Measurements from ENCODE around the gene TRAPPC1. TPM values are rescaled to one million over a fixed set of nuclear protein-coding genes. Genes with fewer than 3 reads are reported as not detected.

TRAPPC1 gene
- polyA plus RNA-seq, 1 of the 3 experiments (the other 2 are of a cell fraction), result 555 TPM

DNA sequence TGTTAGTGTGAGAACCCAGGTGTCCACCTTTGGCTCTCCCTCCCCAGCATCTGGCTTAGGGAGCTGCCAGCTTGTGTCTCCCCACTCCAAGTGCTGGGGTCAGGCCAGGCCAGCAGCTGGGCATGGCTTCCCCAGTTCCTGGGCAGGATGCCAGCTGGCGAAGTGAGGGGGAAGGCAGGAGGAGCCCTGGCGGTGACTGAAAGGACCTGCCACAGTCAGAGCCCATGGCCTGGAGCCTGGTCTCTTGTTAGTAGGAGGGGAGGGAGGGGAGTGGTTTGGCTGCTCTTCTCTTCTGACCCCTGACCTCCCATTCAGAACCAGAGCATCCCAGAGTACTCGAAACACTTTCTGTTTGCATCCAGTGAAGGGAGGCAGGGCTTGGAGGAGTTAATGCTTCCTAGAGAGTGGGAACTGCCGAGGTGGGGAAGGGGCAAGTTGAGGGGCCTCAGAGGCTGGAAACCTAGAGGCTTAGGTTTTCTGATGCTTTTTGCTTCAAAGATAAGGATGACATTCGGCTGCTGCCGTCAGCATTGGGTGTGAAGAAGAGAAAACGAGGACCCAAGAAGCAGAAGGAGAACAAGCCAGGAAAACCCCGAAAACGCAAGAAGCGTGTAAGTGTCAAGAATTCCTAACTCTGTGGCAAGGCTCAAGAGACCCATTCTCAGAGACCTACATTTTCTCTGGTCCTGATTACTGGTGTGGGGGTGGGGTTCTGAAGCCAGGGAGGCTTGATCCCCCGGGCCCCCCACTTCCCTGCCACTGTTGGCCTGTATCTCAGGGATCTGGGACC lies 42.4 kb downstream of the TRAPPC1 start (continued):
- no peak for TF ChIP-seq TAF1 (IDR thresholded peaks at IDR 0.05; ENCODE audit: borderline replicate concordance, low read depth, low read length)
- no peak for TF ChIP-seq GATA2 (CRISPR knock-in tag; IDR thresholded peaks at IDR 0.05)
- TF ChIP-seq FOXJ3 (CRISPR knock-in tag; IDR thresholded peaks at IDR 0.05), result peak; percentile 64; the same call in 1 of the 2 replicates
- TF ChIP-seq, protein P1, sequence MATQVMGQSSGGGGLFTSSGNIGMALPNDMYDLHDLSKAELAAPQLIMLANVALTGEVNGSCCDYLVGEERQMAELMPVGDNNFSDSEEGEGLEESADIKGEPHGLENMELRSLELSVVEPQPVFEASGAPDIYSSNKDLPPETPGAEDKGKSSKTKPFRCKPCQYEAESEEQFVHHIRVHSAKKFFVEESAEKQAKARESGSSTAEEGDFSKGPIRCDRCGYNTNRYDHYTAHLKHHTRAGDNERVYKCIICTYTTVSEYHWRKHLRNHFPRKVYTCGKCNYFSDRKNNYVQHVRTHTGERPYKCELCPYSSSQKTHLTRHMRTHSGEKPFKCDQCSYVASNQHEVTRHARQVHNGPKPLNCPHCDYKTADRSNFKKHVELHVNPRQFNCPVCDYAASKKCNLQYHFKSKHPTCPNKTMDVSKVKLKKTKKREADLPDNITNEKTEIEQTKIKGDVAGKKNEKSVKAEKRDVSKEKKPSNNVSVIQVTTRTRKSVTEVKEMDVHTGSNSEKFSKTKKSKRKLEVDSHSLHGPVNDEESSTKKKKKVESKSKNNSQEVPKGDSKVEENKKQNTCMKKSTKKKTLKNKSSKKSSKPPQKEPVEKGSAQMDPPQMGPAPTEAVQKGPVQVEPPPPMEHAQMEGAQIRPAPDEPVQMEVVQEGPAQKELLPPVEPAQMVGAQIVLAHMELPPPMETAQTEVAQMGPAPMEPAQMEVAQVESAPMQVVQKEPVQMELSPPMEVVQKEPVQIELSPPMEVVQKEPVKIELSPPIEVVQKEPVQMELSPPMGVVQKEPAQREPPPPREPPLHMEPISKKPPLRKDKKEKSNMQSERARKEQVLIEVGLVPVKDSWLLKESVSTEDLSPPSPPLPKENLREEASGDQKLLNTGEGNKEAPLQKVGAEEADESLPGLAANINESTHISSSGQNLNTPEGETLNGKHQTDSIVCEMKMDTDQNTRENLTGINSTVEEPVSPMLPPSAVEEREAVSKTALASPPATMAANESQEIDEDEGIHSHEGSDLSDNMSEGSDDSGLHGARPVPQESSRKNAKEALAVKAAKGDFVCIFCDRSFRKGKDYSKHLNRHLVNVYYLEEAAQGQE (IDR thresholded peaks at IDR 0.05; ENCODE audit: low read depth, low read length), result 0 out of 2 replicates have a peak, but pooled peaks have one; percentile 5
- no peak for TF ChIP-seq FOSL2 (IDR thresholded peaks at IDR 0.05; ENCODE audit: borderline replicate concordance, low read depth)
- TF ChIP-seq MEF2A (IDR thresholded peaks at IDR 0.05; ENCODE audit: borderline replicate concordance, low read depth), result no peak
- TF ChIP-seq, protein P2, sequence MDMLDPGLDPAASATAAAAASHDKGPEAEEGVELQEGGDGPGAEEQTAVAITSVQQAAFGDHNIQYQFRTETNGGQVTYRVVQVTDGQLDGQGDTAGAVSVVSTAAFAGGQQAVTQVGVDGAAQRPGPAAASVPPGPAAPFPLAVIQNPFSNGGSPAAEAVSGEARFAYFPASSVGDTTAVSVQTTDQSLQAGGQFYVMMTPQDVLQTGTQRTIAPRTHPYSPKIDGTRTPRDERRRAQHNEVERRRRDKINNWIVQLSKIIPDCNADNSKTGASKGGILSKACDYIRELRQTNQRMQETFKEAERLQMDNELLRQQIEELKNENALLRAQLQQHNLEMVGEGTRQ (IDR thresholded peaks at IDR 0.05; ENCODE audit: borderline replicate concordance, low read depth, low read length), result no peak

DNA sequence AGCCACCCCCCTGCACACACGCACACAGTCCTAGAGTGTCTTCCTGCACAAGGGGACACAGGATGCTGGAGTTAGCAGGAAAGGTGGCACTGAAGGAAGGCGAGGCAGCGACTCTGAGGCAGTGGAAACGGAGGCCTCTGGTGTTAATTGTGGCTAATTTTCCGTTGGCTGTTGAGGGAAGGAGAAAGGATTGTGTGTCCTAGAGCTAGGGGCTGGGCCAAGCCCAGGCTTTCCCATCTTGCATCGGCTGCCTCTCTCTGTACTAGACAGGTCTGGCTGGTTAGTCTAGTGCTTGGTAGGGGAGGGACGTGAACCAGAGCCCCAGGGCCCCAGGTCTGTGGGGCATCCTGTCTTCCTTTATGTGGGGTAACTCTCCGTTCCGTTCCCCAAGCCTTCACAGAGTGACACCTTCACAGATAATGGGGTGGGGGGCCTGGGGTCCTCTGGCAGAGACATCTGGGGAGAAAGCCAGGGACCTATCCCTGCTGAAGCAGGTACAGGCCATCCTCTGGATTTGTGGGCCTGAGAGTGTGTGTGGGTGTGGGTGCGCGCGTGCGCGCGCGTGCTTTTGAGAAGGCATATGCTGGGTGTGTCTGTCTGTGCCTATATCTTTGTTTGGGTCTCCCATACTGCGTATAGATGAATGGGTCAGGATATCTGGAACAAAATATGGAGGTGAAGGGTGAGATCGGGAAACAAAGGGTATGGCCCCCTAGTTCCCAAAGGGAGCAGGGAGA lies 43.4 kb downstream of the TRAPPC1 start, which contains the start of gene CHD3:
TSS of gene CHD3 (plus strand) at position 606 of the 737 bp plus-strand sequence. CDS start 212 bp downstream, outside the sequence.
- Histone ChIP-seq H3K4me1 (ENCODE audit: control insufficient read depth in 1 of 2, insufficient read depth in 2 of 2, low read depth in 1 of 2, low read length in 1 of 2) (peaks cover 28 to 41% of the 10 kb centered on the region in 2 experiments), H4K20me1 (ENCODE audit: insufficient read depth) (peaks cover 3% of the 10 kb centered on the region; the same call in 1 of the 2 replicates), H3K27ac (ENCODE audit: low read depth in 2 of 2, low read length in 1 of 2) (peak within 1 kb of the TSS; percentile 96 to 100), H3K4me2 (peak within 1 kb of the TSS; percentile 86), H3K4me3 (ENCODE audit: low read depth in 2 of 2, low read length in 1 of 2) (peak within 1 kb of the TSS; percentile 49 to 67), H3K36me3 (replicated peaks in 1 of 2; ENCODE audit: control insufficient read depth in 1 of 2, insufficient read depth in 2 of 2, low read length in 1 of 2) (peaks cover 19 to 31% of the 10 kb centered on the region in 2 experiments), H3K9ac (peak within 1 kb of the TSS; percentile 65), H3K9me3 (no peaks in the 10 kb centered on the region), H2AFZ (ENCODE audit: low read depth) (peak within 1 kb of the TSS; percentile 80; the same call in 1 of the 2 replicates), H3F3A (replicated peaks; ENCODE audit: insufficient read depth) (peaks cover 23% of the 10 kb centered on the region), H3K27me3 (ENCODE audit: insufficient read depth) (no peaks in the 10 kb centered on the region), H3K9me2 (no peaks in the 10 kb centered on the region), H3K79me2 (ENCODE audit: insufficient read depth) (peaks cover 44% of the 10 kb centered on the region)
- no peak for DNase-seq
- WGBS (ENCODE audit: low lambda C conversion rate), result 63% methylated on average over 17 of the region's 18 CpGs
- ChIA-PET CTCF (interaction anchor here (0.7 to 4.0 kb wide), 13 partner anchors 9 to 201 kb away, joined by 3 to 18 read pairs (median 4); partner anchors contain the start of genes KDM6B and TP53), POLR2A (interaction anchor here (0.5 to 1.4 kb wide), 5 partner anchors 31 to 202 kb away, joined by 3 to 4 read pairs (median 3); partner anchors contain the start of gene NAA38)
- no peak for TF ChIP-seq SMC3 (IDR thresholded peaks at IDR 0.05; ENCODE audit: low read depth, low read length)
- TF ChIP-seq, protein P3, sequence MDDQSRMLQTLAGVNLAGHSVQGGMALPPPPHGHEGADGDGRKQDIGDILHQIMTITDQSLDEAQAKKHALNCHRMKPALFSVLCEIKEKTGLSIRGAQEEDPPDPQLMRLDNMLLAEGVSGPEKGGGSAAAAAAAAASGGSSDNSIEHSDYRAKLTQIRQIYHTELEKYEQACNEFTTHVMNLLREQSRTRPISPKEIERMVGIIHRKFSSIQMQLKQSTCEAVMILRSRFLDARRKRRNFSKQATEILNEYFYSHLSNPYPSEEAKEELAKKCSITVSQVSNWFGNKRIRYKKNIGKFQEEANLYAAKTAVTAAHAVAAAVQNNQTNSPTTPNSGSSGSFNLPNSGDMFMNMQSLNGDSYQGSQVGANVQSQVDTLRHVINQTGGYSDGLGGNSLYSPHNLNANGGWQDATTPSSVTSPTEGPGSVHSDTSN (IDR thresholded peaks at IDR 0.05), result no peak
- TF ChIP-seq SIN3A (IDR thresholded peaks at IDR 0.05; ENCODE audit: borderline replicate concordance, low read depth, low read length), result no peak
- no peak for TF ChIP-seq FOXM1 (IDR thresholded peaks at IDR 0.05; ENCODE audit: low read depth)
- TF ChIP-seq, protein P4, sequence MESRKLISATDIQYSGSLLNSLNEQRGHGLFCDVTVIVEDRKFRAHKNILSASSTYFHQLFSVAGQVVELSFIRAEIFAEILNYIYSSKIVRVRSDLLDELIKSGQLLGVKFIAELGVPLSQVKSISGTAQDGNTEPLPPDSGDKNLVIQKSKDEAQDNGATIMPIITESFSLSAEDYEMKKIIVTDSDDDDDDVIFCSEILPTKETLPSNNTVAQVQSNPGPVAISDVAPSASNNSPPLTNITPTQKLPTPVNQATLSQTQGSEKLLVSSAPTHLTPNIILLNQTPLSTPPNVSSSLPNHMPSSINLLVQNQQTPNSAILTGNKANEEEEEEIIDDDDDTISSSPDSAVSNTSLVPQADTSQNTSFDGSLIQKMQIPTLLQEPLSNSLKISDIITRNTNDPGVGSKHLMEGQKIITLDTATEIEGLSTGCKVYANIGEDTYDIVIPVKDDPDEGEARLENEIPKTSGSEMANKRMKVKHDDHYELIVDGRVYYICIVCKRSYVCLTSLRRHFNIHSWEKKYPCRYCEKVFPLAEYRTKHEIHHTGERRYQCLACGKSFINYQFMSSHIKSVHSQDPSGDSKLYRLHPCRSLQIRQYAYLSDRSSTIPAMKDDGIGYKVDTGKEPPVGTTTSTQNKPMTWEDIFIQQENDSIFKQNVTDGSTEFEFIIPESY (IDR thresholded peaks at IDR 0.05; ENCODE audit: borderline replicate concordance, low read depth), result no peak
- TF ChIP-seq TAF1 (IDR thresholded peaks at IDR 0.05; ENCODE audit: borderline replicate concordance, low read depth, low read length), result no peak
- TF ChIP-seq, protein P1 (IDR thresholded peaks at IDR 0.05; ENCODE audit: low read depth, low read length), result no peak
